ENCODE data around the gene STKLD1.
A peak's percentile ranks its signal among the peaks of the same experiment; 100 is the strongest.
"Not testable (repeated sequence)": the region's sequence is repeated elsewhere in the genome, so short reads cannot be mapped to it uniquely, and the experiment has no call there.

Gene STKLD1

GRCh38 chr9:133366435-133366834 lies 9.7 kb upstream of the STKLD1 start:
- H3K27me3 Mint-ChIP-seq (ENCODE audit: low read depth) = no peaks in the 10 kb centered on the region
- no peaks in the 10 kb centered on the region for H3K9me3 Mint-ChIP-seq
- H3K27ac Mint-ChIP-seq = no peak overlapping the region
- H3K4me1 Mint-ChIP-seq (ENCODE audit: low read depth) = peaks cover 44% of the 10 kb centered on the region
- peaks cover 59% of the 10 kb centered on the region for H3K36me3 Mint-ChIP-seq (ENCODE audit: low read depth)
- H3K4me3 Mint-ChIP-seq = no peak overlapping the region

GRCh38 chr9:133367221-133367620 lies 8.9 kb upstream of the STKLD1 start:
- Mint-ChIP-seq H3K27me3 (ENCODE audit: low read depth) (no peaks in the 10 kb centered on the region), H3K9me3 (no peaks in the 10 kb centered on the region), H3K4me1 (ENCODE audit: low read depth) (peaks cover 46% of the 10 kb centered on the region), H3K4me3 (no peak overlapping the region), H3K36me3 (ENCODE audit: low read depth) (peaks cover 52% of the 10 kb centered on the region), H3K27ac (no peak overlapping the region)

- no peak overlapping the region for H3K27ac Mint-ChIP-seq
- H3K9me3 Mint-ChIP-seq = no peaks in the 10 kb centered on the region
- H3K27me3 Mint-ChIP-seq (ENCODE audit: low read depth) = no peaks in the 10 kb centered on the region
- no peak overlapping the region for H3K4me3 Mint-ChIP-seq
- peaks cover 52% of the 10 kb centered on the region for H3K4me1 Mint-ChIP-seq (ENCODE audit: low read depth)
- H3K36me3 Mint-ChIP-seq (ENCODE audit: low read depth) = peaks cover 51% of the 10 kb centered on the region
These were observed 8.4 kb upstream of the STKLD1 start for GRCh38 chr9:133367778-133368177.

- Mint-ChIP-seq H3K27ac (peak overlapping the region; percentile 53), H3K36me3 (ENCODE audit: low read depth) (peaks cover 51% of the 10 kb centered on the region), H3K9me3 (no peaks in the 10 kb centered on the region), H3K27me3 (ENCODE audit: low read depth) (no peaks in the 10 kb centered on the region), H3K4me3 (peak overlapping the region; percentile 33), H3K4me1 (ENCODE audit: low read depth) (peaks cover 56% of the 10 kb centered on the region)
These were observed 7.8 kb upstream of the STKLD1 start for GRCh38 chr9:133368249-133368881.

- peaks cover 44% of the 10 kb centered on the region for H3K36me3 Mint-ChIP-seq (ENCODE audit: low read depth)
- peak overlapping the region; percentile 62 for H3K27ac Mint-ChIP-seq
- peak overlapping the region; percentile 76 for H3K4me3 Mint-ChIP-seq
- H3K4me1 Mint-ChIP-seq (ENCODE audit: low read depth) = peaks cover 60% of the 10 kb centered on the region
- H3K27me3 Mint-ChIP-seq (ENCODE audit: low read depth) = no peaks in the 10 kb centered on the region
- H3K9me3 Mint-ChIP-seq = no peaks in the 10 kb centered on the region
These were observed 6.7 kb upstream of the STKLD1 start for GRCh38 chr9:133369422-133369821.

- H3K9me3 Mint-ChIP-seq = no peaks in the 10 kb centered on the region
- H3K27me3 Mint-ChIP-seq (ENCODE audit: low read depth) = no peaks in the 10 kb centered on the region
- H3K36me3 Mint-ChIP-seq (ENCODE audit: low read depth) = peaks cover 43% of the 10 kb centered on the region
- H3K4me1 Mint-ChIP-seq (ENCODE audit: low read depth) = peaks cover 64% of the 10 kb centered on the region
- H3K27ac Mint-ChIP-seq = peak overlapping the region; percentile 87
- peak overlapping the region; percentile 76 for H3K4me3 Mint-ChIP-seq
These were observed 6.2 kb upstream of the STKLD1 start for GRCh38 chr9:133369933-133370332.

GRCh38 chr9:133370685-133371084 lies 5.5 kb upstream of the STKLD1 start:
- H3K36me3 Mint-ChIP-seq (ENCODE audit: low read depth) = peaks cover 41% of the 10 kb centered on the region

GRCh38 chr9:133371261-133371711 lies 4.9 kb upstream of the STKLD1 start:
- Mint-ChIP-seq H3K27me3 (ENCODE audit: low read depth) (no peaks in the 10 kb centered on the region), H3K36me3 (ENCODE audit: low read depth) (peaks cover 35% of the 10 kb centered on the region), H3K9me3 (no peaks in the 10 kb centered on the region)

More at GRCh38 chr9:133370685-133371084, 5.5 kb upstream of the STKLD1 start:
- Mint-ChIP-seq H3K27me3 (ENCODE audit: low read depth) (no peaks in the 10 kb centered on the region), H3K9me3 (no peaks in the 10 kb centered on the region), H3K4me3 (peak overlapping the region; percentile 76), H3K4me1 (ENCODE audit: low read depth) (peaks cover 64% of the 10 kb centered on the region), H3K27ac (peak overlapping the region; percentile 87)

GRCh38 chr9:133372144-133372543 lies 4.0 kb upstream of the STKLD1 start:
- Mint-ChIP-seq H3K27me3 (ENCODE audit: low read depth) (no peaks in the 10 kb centered on the region), H3K4me1 (ENCODE audit: low read depth) (peaks cover 60% of the 10 kb centered on the region), H3K36me3 (ENCODE audit: low read depth) (peaks cover 31% of the 10 kb centered on the region), H3K27ac (peak overlapping the region; percentile 87), H3K4me3 (peak overlapping the region; percentile 76), H3K9me3 (no peaks in the 10 kb centered on the region)

More at GRCh38 chr9:133371261-133371711, 4.9 kb upstream of the STKLD1 start:
- peak overlapping the region; percentile 76 for H3K4me3 Mint-ChIP-seq
- peaks cover 62% of the 10 kb centered on the region for H3K4me1 Mint-ChIP-seq (ENCODE audit: low read depth)
- peak overlapping the region; percentile 87 for H3K27ac Mint-ChIP-seq

- Mint-ChIP-seq H3K4me1 (ENCODE audit: low read depth) (peaks cover 43% of the 10 kb centered on the region), H3K27me3 (ENCODE audit: low read depth) (no peaks in the 10 kb centered on the region), H3K9me3 (no peaks in the 10 kb centered on the region), H3K27ac (peak overlapping the region; percentile 97), H3K4me3 (peak overlapping the region; percentile 97), H3K36me3 (ENCODE audit: low read depth) (peaks cover 18% of the 10 kb centered on the region)
These were observed 1.5 kb upstream of the STKLD1 start for GRCh38 chr9:133374612-133375115.

- Mint-ChIP-seq H3K36me3 (ENCODE audit: low read depth) (peaks cover 13% of the 10 kb centered on the region), H3K4me3 (peak overlapping the region; percentile 97), H3K4me1 (ENCODE audit: low read depth) (peaks cover 37% of the 10 kb centered on the region), H3K27me3 (ENCODE audit: low read depth) (no peaks in the 10 kb centered on the region), H3K27ac (peak overlapping the region; percentile 97), H3K9me3 (no peaks in the 10 kb centered on the region)
These were observed 946 bp upstream of the STKLD1 start for GRCh38 chr9:133375116-133375723.

GRCh38 chr9:133377280-133377679 lies 1.1 kb downstream of the STKLD1 start:
- H3K36me3 Mint-ChIP-seq (ENCODE audit: low read depth); H3K9me3 Mint-ChIP-seq: not testable (repeated sequence)
- H3K4me3 Mint-ChIP-seq = peak overlapping the region; percentile 68

GRCh38 chr9:133377721-133378216 lies 1.6 kb downstream of the STKLD1 start:
- H3K27me3 Mint-ChIP-seq (ENCODE audit: low read depth) = no peaks in the 10 kb centered on the region
- no peak overlapping the region for H3K4me3 Mint-ChIP-seq
- H3K4me1 Mint-ChIP-seq (ENCODE audit: low read depth) = peaks cover 14% of the 10 kb centered on the region
- no peaks in the 10 kb centered on the region for H3K9me3 Mint-ChIP-seq
- peaks cover 6% of the 10 kb centered on the region for H3K36me3 Mint-ChIP-seq (ENCODE audit: low read depth)
- no peak overlapping the region for H3K27ac Mint-ChIP-seq

More at GRCh38 chr9:133377280-133377679, 1.1 kb downstream of the STKLD1 start:
- not testable (repeated sequence) for H3K27me3 Mint-ChIP-seq (ENCODE audit: low read depth); H3K27ac Mint-ChIP-seq
- peaks cover 18% of the 10 kb centered on the region for H3K4me1 Mint-ChIP-seq (ENCODE audit: low read depth)

GRCh38 chr9:133378408-133378962 lies 2.3 kb downstream of the STKLD1 start:
- peak overlapping the region; percentile 27 for H3K4me3 Mint-ChIP-seq
- no peaks in the 10 kb centered on the region for H3K9me3 Mint-ChIP-seq
- H3K36me3 Mint-ChIP-seq (ENCODE audit: low read depth) = peaks cover 3% of the 10 kb centered on the region
- peaks cover 8% of the 10 kb centered on the region for H3K4me1 Mint-ChIP-seq (ENCODE audit: low read depth)
- H3K27me3 Mint-ChIP-seq (ENCODE audit: low read depth) = no peaks in the 10 kb centered on the region
- H3K27ac Mint-ChIP-seq = no peak overlapping the region

Data from T-helper 1 cell treated with Interleukin-12 subunit alpha and Interleukin-12 subunit beta and Interleukin-4 antibody, amounts not matched to agents 30 μg/mL and 1 μg/mL, for 36 hours (primary cell).